WTC11 (cell line): ENCODE data around the gene SARM1.

ENCODE experiments used
- CTCF ChIP-seq: fragments of 200-600 bp; IDR thresholded peaks from 2 replicates; pipeline ENCODE4 v1.8.0; 2022; ENCODE audit warnings: antibody characterized with exemption
- KAT7 ChIP-seq: sonication (generic); formaldehyde crosslinking; IDR thresholded peaks from 2 replicates; pipeline ENCODE4 v1.8.1; 2023; ENCODE audit warnings: missing genetic modification reagents, mild to moderate bottlenecking, borderline replicate concordance
- MAX ChIP-seq: sonication (generic); formaldehyde crosslinking; IDR thresholded peaks from 2 replicates; pipeline ENCODE4 v1.8.0; 2022; ENCODE audit warnings: mild to moderate bottlenecking, missing genetic modification reagents
- NR1H2 ChIP-seq: sonication (generic); formaldehyde crosslinking; IDR thresholded peaks from 2 replicates; pipeline ENCODE4 v1.9.0; 2021; ENCODE audit warnings: mild to moderate bottlenecking, moderate library complexity, missing genetic modification reagents
- PRDM15 ChIP-seq: sonication (generic); formaldehyde crosslinking; IDR thresholded peaks from 2 replicates; pipeline ENCODE4 v1.8.0; 2022; ENCODE audit warnings: missing genetic modification reagents
- RORB ChIP-seq: fragments of 250-450 bp; sonication (Bioruptor Pico); IDR thresholded peaks from 2 replicates; pipeline ENCODE4 v1.9.0; 2021; ENCODE audit warnings: mild to moderate bottlenecking
- TEAD1 ChIP-seq: sonication (generic); formaldehyde crosslinking; IDR thresholded peaks from 2 replicates; pipeline ENCODE4 v1.8.0; 2022; ENCODE audit warnings: mild to moderate bottlenecking, missing genetic modification reagents
- ZNF219 ChIP-seq: sonication (generic); formaldehyde crosslinking; IDR thresholded peaks from 2 replicates; pipeline ENCODE4 v1.8.0; 2023; ENCODE audit warnings: missing genetic modification reagents, mild to moderate bottlenecking, borderline replicate concordance

GRCh38 chr17:28369684-28370034, 1.8 kb upstream of the SARM1 start:
- TF ChIP-seq MAX (CRISPR knock-in tag) (no peak), RORB (CRISPR knock-in tag) (no peak), CTCF (no peak), PRDM15 (CRISPR knock-in tag) (no peak), NR1H2 (CRISPR knock-in tag) (no peak), ZNF219 (CRISPR knock-in tag) (no peak), KAT7 (CRISPR knock-in tag) (no peak), TEAD1 (no peak)
